H9 (cell line): ENCODE measurements around the gene IRF7. TPM values are rescaled to one million over a fixed set of nuclear protein-coding genes. Genes with fewer than 3 reads are reported as not detected.
A peak's percentile ranks its signal among the peaks of the same experiment; 100 is the strongest.

Source experiments
- DNase-seq: peaks from one replicate; pipeline ENCODE4 v3.0.0-alpha.2; 2017
- H2AFZ ChIP-seq: one replicate; pipeline ENCODE4 v1.6.1; 2013; ENCODE audit warnings: mild to moderate bottlenecking, low read length, control low read depth, moderate library complexity
- H2AK5ac ChIP-seq: 2 replicates; pipeline ENCODE4 v1.6.1; 2013; ENCODE audit warnings: low read length, control low read depth, mixed read lengths; ENCODE audit not compliant: insufficient read length
- H2BK120ac ChIP-seq: one replicate; pipeline ENCODE4 v1.6.1; 2013; ENCODE audit warnings: low read depth, mild to moderate bottlenecking, low read length, control low read depth, inconsistent platforms; ENCODE audit not compliant: poor library complexity, severe bottlenecking
- H2BK12ac ChIP-seq: 2 replicates; pipeline ENCODE4 v1.6.1; 2013; ENCODE audit warnings: low read length, control low read depth, mixed read lengths, low read depth; ENCODE audit not compliant: insufficient read length
- H2BK15ac ChIP-seq: 2 replicates; pipeline ENCODE4 v1.6.1; 2013; ENCODE audit warnings: low read depth, low read length, control low read depth
- H2BK20ac ChIP-seq: one replicate; pipeline ENCODE4 v1.6.1; 2013; ENCODE audit warnings: low read depth, mild to moderate bottlenecking, low read length, control low read depth, inconsistent platforms; ENCODE audit not compliant: poor library complexity, severe bottlenecking
- H2BK5ac ChIP-seq: 2 replicates; pipeline ENCODE4 v1.6.1; 2013; ENCODE audit warnings: low read length, control low read depth, mixed read lengths; ENCODE audit not compliant: insufficient read length
- H3K14ac ChIP-seq: 2 replicates; pipeline ENCODE4 v1.6.1; 2013; ENCODE audit warnings: low read length, control low read depth; ENCODE audit not compliant: insufficient read depth
- H3K18ac ChIP-seq: 2 replicates; pipeline ENCODE4 v1.6.1; 2013; ENCODE audit warnings: low read depth, mild to moderate bottlenecking, mixed read lengths, low read length, control low read depth; ENCODE audit not compliant: insufficient read length
- H3K23ac ChIP-seq: 2 replicates; pipeline ENCODE4 v1.6.1; 2013; ENCODE audit warnings: low read length, control low read depth, mixed read lengths, low read depth; ENCODE audit not compliant: insufficient read length
- H3K23me2 ChIP-seq: 2 replicates; pipeline ENCODE4 v1.6.1; 2013; ENCODE audit warnings: low read depth, mild to moderate bottlenecking, mixed read lengths, low read length, control low read depth; ENCODE audit not compliant: insufficient read length, poor library complexity, severe bottlenecking
- H3K27ac ChIP-seq: 2 replicates; pipeline ENCODE4 v1.5.1; 2013; ENCODE audit warnings: low read length, control low read depth, mixed read lengths, low read depth; ENCODE audit not compliant: insufficient read length
- H3K27me3 ChIP-seq: 2 replicates; pipeline ENCODE4 v1.6.1; 2013; ENCODE audit warnings: low read length, control low read depth, inconsistent platforms; ENCODE audit not compliant: insufficient read depth
- H3K4ac ChIP-seq: 2 replicates; pipeline ENCODE4 v1.6.1; 2013; ENCODE audit warnings: low read depth, mild to moderate bottlenecking, control low read depth, inconsistent platforms, low read length, moderate library complexity
- H3K4me1 ChIP-seq: 2 replicates; pipeline ENCODE4 v1.6.1; 2013; ENCODE audit warnings: low read length, control low read depth, inconsistent platforms; ENCODE audit not compliant: insufficient read depth
- H3K4me2 ChIP-seq: 2 replicates; pipeline ENCODE4 v1.6.1; 2013; ENCODE audit warnings: low read length, control low read depth, mixed read lengths; ENCODE audit not compliant: insufficient read length, insufficient read depth
- H3K56ac ChIP-seq: 2 replicates; pipeline ENCODE4 v1.6.1; 2013; ENCODE audit warnings: low read depth, mild to moderate bottlenecking, mixed read lengths, low read length, control low read depth; ENCODE audit not compliant: insufficient read length
- H3K79me1 ChIP-seq: 2 replicates; pipeline ENCODE4 v1.6.1; 2013; ENCODE audit warnings: low read depth, mild to moderate bottlenecking, moderate library complexity, low read length, control low read depth, inconsistent platforms; ENCODE audit not compliant: insufficient read depth, poor library complexity, severe bottlenecking
- H3K79me2 ChIP-seq: 2 replicates; pipeline ENCODE4 v1.6.1; 2013; ENCODE audit warnings: low read length, control low read depth, inconsistent platforms; ENCODE audit not compliant: insufficient read depth
- H3K9ac ChIP-seq: 2 replicates; pipeline ENCODE4 v1.6.1; 2013; ENCODE audit warnings: low read length, control low read depth, mixed read lengths; ENCODE audit not compliant: insufficient read length; ENCODE audit errors: extremely low read depth
- H3K9me3 ChIP-seq: one replicate; pipeline ENCODE4 v1.6.1; 2013; ENCODE audit warnings: low read depth, low read length, inconsistent platforms; ENCODE audit not compliant: control insufficient read depth
- H3T11ph ChIP-seq: one replicate; pipeline ENCODE4 v1.6.1; 2013; ENCODE audit warnings: mild to moderate bottlenecking, low read length, control low read depth, inconsistent platforms
- H4K20me1 ChIP-seq: one replicate; pipeline ENCODE4 v1.6.1; 2013; ENCODE audit not compliant: control insufficient read depth, insufficient read length, insufficient read depth
- H4K5ac ChIP-seq: 2 replicates; pipeline ENCODE4 v1.6.1; 2013; ENCODE audit warnings: low read depth, mild to moderate bottlenecking, mixed read lengths, low read length, control low read depth; ENCODE audit not compliant: insufficient read length
- H4K8ac ChIP-seq: replicated peaks from 2 replicates; pipeline ENCODE4 v1.6.1; 2013; ENCODE audit warnings: low read length, control low read depth, mixed read lengths, low read depth; ENCODE audit not compliant: insufficient read length
- H4K91ac ChIP-seq: 2 replicates; pipeline ENCODE4 v1.6.1; 2013; ENCODE audit warnings: low read depth, mild to moderate bottlenecking, moderate library complexity, mixed read lengths, low read length, control low read depth; ENCODE audit not compliant: insufficient read length
- H3K27ac Mint-ChIP-seq, 3 experiments: 2 replicates in 2 of 3; 3 replicates in 1 of 3; pipeline ENCODE4 v1.8.0; 2020 to 2021; ENCODE audit warnings: mixed read lengths in 3 of 3, mild to moderate bottlenecking in 1 of 3, moderate library complexity in 1 of 3
- H3K27me3 Mint-ChIP-seq: 2 replicates; pipeline ENCODE4 v1.8.0; 2021; ENCODE audit warnings: low read depth, mild to moderate bottlenecking, moderate library complexity, mixed read lengths
- H3K36me3 Mint-ChIP-seq, 3 experiments: 2 replicates in 2 of 3; 3 replicates in 1 of 3; pipeline ENCODE4 v1.8.0; 2020 to 2021; ENCODE audit warnings: low read depth in 3 of 3, mixed read lengths in 3 of 3; ENCODE audit not compliant: insufficient read depth in 1 of 3
- H3K4me1 Mint-ChIP-seq, 2 experiments: 2 replicates each; pipeline ENCODE4 v1.8.0; 2020; ENCODE audit warnings: mixed read lengths in 2 of 2
- H3K4me3 Mint-ChIP-seq, 2 experiments: 2 replicates in 1 of 2; 3 replicates in 1 of 2; pipeline ENCODE4 v1.8.0; 2020 to 2021; ENCODE audit warnings: mild to moderate bottlenecking in 2 of 2, mixed read lengths in 2 of 2, moderate library complexity in 1 of 2
- H3K9me3 Mint-ChIP-seq, 2 experiments: 2 replicates in 1 of 2; 3 replicates in 1 of 2; pipeline ENCODE4 v1.8.0; 2020; ENCODE audit warnings: mild to moderate bottlenecking in 2 of 2, mixed read lengths in 2 of 2, moderate library complexity in 1 of 2
- CTCF ChIP-seq: fragments of 200-600 bp; sonication (generic); conservative IDR thresholded peaks from 3 replicates; pipeline ENCODE4 v1.8.0; 2021; ENCODE audit warnings: antibody characterized with exemption, mild to moderate bottlenecking
- WGBS: extraction: QIAGEN DNeasy Blood & Tissue Kit; methylation state at CpG from one replicate; pipeline ENCODE4 v1.1.7; 2013; ENCODE audit warnings: missing lambda C conversion rate, low lambda C conversion rate, mixed read lengths; ENCODE audit not compliant: insufficient read length; ENCODE audit errors: extremely low coverage; 5-methylcytosine and 5-hydroxymethylcytosine counted together
- total RNA-seq: library from RNA; stranded (reverse); gene quantifications from 2 replicates; pipeline ENCODE4 v1.2.1, GENCODE V29; 2021

Gene IRF7
- total RNA-seq, 1 experiment from 2014 or later, result 9.8 TPM

- WGBS, result no CpG with 5 or more reads among the region's 8 CpGs
- no peaks in the 10 kb centered on the region for H3K9me3 ChIP-seq
- DNase-seq, result no peak
- H3K27me3 ChIP-seq, result no peaks in the 10 kb centered on the region
- no peaks in the 10 kb centered on the region for H3K23me2 ChIP-seq
- H2BK15ac ChIP-seq, result no peak overlapping the region
- H3K79me1 ChIP-seq, result peaks cover 7% of the 10 kb centered on the region
- peaks cover 3% of the 10 kb centered on the region for H4K20me1 ChIP-seq
- H3K4me2 ChIP-seq, result no peak overlapping the region
- H2AFZ ChIP-seq, result no peak overlapping the region
- no peak overlapping the region for H3K23ac ChIP-seq
- H3K36me3 Mint-ChIP-seq, result peaks cover 44 to 81% (median 76%) of the 10 kb centered on the region in 3 experiments
- H3K27me3 Mint-ChIP-seq, result no peaks in the 10 kb centered on the region
- no peaks in the 10 kb centered on the region for H3K4me1 Mint-ChIP-seq
- no peaks in the 10 kb centered on the region; the same call in 1 of the 2 replicates for H3K79me2 ChIP-seq
- H2AK5ac ChIP-seq, result no peak overlapping the region
- no peak overlapping the region for H3T11ph ChIP-seq
- H2BK12ac ChIP-seq, result no peak overlapping the region
- H3K27ac Mint-ChIP-seq, result peak overlapping the region in 1 of 3 experiments; percentile 61; a peak in 1 of 7 replicates
- H3K4me1 ChIP-seq, result no peaks in the 10 kb centered on the region
- no peak overlapping the region for H3K4me3 Mint-ChIP-seq
- H3K4ac ChIP-seq, result no peak overlapping the region
- H4K5ac ChIP-seq, result no peak overlapping the region
- no peak overlapping the region for H2BK20ac ChIP-seq
- H3K18ac ChIP-seq, result no peak overlapping the region
- no peak for TF ChIP-seq CTCF
- H4K91ac ChIP-seq, result no peak overlapping the region
- no peak overlapping the region for H2BK120ac ChIP-seq
- H3K27ac ChIP-seq, result no peak overlapping the region
- H3K9ac ChIP-seq, result no peak overlapping the region
- H3K56ac ChIP-seq, result no peak overlapping the region
- no peak overlapping the region for H4K8ac ChIP-seq
- no peak overlapping the region for H2BK5ac ChIP-seq
- H3K14ac ChIP-seq, result no peak overlapping the region
- H3K9me3 Mint-ChIP-seq, result no peaks in the 10 kb centered on the region
These were observed 28.2 kb downstream of the IRF7 start for GRCh38 chr11:587546-587945.
